ENCODE measurements around the gene NT5C2.
"Not testable (repeated sequence)": the region's sequence is repeated elsewhere in the genome, so short reads cannot be mapped to it uniquely, and the experiment has no call there.

NT5C2 gene

GRCh38 chr10:103193107-103193819 is at the start of gene NT5C2:
TSS of gene NT5C2 (minus strand) at chr10:103193272. CDS start at chr10:103174958, 18,314 bp downstream.
- no peak for DNase-seq

- no peak for DNase-seq
Observed at GRCh38 chr10:103241262-103242011, 48.4 kb upstream of the NT5C2 start.

GRCh38 chr10:103238506-103239252 is 45.6 kb upstream of the NT5C2 start:
- DNase-seq = no peak

DNA sequence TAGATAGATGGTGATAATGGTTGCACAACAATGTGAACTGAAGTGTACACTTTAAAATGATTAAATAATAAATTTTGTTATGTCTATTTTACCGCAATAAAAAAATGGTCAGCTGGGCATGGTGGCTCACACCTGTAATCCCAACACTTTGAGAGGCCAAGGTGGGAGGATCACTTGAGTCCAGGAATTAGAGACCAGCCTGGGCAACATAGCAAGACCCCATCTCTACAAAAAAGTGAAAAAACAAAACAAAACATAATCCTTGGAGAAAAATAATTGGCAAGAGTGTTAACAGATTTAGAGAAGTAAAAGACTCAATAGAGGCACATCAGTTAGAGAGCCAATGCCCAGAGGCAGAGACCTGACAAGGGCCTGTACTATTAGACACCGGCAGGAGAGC is 42.7 kb upstream of the NT5C2 start:
- no peak for DNase-seq

DNA sequence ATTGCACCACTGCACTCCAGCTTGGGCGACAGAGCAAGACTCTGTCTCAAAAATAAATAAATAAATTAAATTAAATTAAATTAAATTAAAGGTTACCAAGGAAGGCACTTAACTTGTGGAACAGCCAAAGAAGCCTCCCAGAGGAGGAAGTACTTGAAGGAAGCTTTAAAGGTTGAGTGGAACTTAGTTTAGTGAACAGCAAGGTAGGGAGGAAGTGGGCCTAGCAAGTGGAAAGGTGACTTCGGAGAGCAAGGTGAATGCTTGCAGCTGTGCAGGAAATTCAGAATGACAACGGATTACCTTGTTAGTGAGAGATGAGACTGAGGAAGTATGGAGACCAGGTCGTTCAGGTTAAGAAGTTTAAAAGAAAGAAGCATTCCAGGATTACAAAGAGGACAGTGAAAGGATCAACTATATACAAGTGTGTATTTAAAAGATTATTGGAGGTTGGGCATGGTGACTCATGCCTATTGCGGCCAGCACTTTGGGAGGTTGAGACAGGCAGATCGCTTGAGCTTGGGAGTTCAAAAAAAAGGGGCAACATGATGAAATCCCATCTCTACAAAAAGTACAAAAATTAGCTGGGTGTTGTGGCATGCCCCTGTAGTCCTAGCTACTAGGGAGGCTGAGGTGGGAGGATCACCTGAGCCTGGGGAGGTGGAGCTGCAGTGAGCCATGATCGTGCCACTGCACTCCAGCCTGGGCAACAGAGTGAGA is 39.9 kb upstream of the NT5C2 start:
- no peak for DNase-seq

- no peak for DNase-seq
Observed at GRCh38 chr10:103232131-103232673, 39.1 kb upstream of the NT5C2 start.

GRCh38 chr10:103231047-103231551 is 38.0 kb upstream of the NT5C2 start:
- DNase-seq = no peak

DNA sequence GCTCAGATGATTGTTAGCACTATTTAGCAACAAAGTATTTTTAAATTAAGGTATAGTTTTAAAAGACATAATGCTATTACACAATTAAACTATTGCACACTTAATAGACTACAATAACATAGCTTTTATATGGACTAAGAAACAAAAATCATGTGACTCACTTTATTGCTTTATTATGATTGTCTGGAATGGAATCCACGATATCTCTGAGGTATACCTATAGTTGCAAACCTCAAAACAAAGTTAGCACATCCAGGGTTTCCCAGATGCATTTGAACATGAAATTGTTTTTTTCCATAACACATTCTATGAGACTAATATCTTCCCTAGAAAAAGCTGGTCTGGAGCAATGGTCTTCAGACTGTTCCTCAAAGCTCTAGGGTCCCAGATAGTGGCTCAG is 34.3 kb upstream of the NT5C2 start:
- DNase-seq = no peak

DNA sequence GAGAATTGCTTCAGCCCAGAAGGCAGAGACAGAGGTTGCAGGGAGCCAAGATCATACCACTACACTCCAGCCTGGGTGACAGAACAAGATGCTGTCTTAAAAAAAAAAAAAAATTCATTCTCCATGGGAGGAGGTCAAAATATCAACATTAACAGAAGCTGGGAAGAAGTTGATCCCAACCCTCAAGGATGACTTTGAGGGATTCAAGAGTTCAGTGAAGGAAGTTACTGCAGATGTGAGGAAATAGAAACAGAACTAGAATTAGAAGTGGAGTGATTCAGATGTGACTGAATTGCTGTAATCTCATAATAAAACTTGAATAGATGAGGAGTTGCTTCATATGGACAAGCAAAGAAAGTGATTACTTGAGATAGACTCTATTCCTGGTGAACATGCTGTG is 32.9 kb upstream of the NT5C2 start:
- no peak for DNase-seq

GRCh38 chr10:103224721-103225120 is 31.6 kb upstream of the NT5C2 start:
- DNase-seq = not testable (repeated sequence)

DNA sequence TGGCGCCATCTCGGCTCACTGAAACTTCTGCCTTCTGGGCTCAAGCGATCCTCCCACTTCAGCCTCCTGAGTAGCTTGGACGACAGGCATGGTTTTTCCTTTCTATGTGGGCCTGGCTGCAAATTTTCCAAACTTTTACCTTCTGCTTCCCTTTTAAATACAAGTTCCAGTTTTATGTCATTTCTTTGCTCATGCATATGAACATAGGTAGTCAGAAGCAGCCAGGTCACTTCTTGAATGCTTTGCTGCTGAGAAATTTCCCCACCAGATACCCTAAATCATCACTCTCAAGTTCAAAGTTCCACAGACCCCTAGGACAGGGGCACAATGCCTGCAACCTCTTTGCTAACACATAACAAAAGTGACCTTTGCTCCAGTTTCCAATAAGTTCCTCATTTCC is 31.1 kb upstream of the NT5C2 start:
- DNase-seq = no peak

DNA sequence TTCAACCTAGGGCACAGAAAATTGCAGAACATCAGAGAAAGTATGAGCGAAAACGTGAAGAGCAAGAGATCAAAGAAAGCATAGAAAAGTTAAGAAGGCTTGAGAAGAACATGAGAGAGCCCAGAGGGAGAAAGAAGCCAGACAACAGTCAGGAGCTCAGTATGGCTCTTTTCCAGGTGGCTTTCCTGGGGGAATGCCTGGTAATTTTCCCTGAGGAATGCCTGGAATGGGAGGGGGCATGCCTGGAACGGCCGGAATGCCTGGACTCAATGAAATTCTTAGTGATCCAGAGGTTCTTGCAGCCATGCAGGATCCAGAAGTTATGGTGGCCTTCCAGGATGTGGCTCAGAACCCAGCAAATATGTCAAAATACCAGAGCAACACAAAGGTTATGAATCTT is 23.3 kb upstream of the NT5C2 start:
- DNase-seq = not testable (repeated sequence)

DNA sequence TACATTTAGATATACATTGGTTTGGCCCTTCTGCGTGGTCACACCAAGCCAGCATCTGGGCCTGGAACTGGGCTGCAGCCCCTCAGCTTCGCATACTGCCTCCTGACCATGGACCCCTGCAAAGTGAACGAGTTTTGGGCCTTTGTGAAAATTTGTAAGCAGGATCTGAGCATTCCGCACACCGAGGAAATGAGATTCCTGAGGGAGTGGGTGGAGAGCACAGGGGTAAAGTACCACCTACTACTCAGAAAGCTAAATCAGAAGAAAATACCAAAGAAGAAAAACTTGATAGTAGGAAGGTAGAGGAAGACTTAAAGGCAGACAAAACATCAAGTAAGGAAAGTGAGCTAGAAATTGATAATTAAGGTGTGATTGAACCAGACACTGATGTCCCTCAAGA is 22.5 kb upstream of the NT5C2 start:
- DNase-seq = no peak

DNA sequence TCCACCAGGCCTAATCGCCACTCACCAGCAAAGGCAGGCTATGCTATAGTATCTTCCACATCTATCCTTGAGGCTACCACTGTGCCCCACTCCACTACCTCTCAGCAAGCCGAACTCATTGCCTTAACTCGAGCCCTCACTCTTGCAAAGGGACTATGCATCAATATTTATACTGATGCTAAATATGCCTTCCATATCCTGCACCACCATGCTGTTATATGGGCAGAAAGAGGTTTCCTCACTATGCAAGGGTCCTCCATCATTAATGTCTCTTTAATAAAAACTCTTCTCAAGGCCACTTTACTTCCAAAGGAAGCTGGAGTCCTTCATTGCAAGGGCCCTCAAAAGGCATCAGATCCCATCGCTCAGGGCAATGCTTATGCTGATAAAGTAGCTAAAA is 17.2 kb upstream of the NT5C2 start:
- not testable (repeated sequence) for DNase-seq

DNA sequence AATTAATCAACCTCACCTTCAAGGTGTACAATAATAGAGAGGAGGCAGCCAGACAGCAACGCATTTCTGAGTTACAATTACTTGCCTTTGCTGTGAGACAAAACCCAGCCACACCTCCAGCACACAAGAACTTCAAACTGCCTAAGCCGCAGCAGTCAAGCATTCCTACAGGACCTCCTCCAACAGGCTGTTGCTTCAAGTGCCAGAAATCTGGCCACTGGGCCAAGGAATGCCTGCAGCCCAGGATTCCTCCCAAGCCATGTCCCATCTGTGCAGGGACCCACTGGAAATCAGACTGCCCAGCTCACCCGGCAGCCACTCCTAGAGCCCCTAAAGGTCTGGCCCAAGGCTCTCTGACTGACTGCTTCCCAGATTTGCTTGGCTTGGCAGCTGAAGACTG is 14.6 kb upstream of the NT5C2 start:
- not testable (repeated sequence) for DNase-seq

- no peak for DNase-seq
Observed at GRCh38 chr10:103207141-103207540, 14.1 kb upstream of the NT5C2 start.

DNA sequence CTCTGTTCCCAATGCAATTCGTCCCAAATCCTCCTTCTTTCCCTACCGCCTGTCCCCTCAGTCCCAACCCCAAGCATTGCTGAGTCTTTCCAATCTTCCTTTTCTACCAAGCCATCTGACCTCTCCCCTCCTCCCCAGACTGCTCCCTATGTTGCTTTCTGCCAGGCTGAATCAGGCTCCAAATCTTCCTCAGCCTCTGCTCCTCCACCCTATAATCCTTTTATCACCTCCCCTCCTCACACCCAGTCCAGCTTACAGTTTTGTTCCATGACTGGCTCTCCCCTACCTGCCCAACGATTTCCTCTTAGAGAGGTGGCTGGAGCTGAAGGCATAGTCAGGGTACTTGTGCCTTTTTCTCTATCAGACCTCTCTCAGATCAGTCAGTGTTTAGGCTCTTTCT is 13.6 kb upstream of the NT5C2 start:
- DNase-seq = not testable (repeated sequence)

- not testable (repeated sequence) for DNase-seq
Observed at GRCh38 chr10:103205401-103205800, 12.3 kb upstream of the NT5C2 start.

- no peak for DNase-seq
Observed at GRCh38 chr10:103204353-103205255, 11.5 kb upstream of the NT5C2 start.

- DNase-seq = no peak
Observed at GRCh38 chr10:103203466-103203865, 10.4 kb upstream of the NT5C2 start.

DNA sequence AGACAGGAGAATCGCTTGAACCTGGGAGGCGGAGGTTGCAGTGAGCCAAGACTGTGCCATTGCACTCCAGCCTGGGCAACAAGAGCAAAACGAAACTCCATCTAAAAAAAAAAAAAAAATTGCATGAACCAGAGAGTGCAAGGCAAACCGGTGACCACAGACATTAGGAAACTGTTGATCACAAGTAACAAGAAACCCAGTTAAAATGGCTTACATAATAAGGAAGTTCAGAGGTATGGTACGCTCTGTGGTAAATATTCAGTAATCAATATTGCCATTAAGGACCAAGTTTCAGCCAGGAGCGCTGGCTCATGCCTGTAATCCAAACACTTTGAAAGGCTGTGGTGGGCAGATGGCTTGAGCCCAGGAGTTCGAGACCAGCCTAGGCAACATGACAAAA is 9.2 kb upstream of the NT5C2 start:
- DNase-seq = no peak

All from NCI-H524 treated with DMSO at 0.1 percent for 48 hours (cell line).